Ishikawa (cell line): ENCODE data around the gene RYR1.

ENCODE experiments used
- EGR1 ChIP-seq: IDR thresholded peaks from 2 replicates; pipeline ENCODE4 v1.6.1; 2012
- EP300 ChIP-seq: IDR thresholded peaks from 2 replicates; pipeline ENCODE4 v1.6.1; 2012; ENCODE audit warnings: borderline replicate concordance
- NFIC ChIP-seq: IDR thresholded peaks from 2 replicates; pipeline ENCODE4 v1.6.1; 2012
- RAD21 ChIP-seq: IDR thresholded peaks from 2 replicates; pipeline ENCODE4 v1.6.1; 2012; ENCODE audit warnings: low read depth
- REST ChIP-seq: IDR thresholded peaks from 2 replicates; pipeline ENCODE4 v1.6.1; 2012; ENCODE audit warnings: low read depth, mild to moderate bottlenecking

GRCh38 chr19:38537071-38537936, 103.8 kb downstream of the RYR1 start:
- TF ChIP-seq REST (no peak), EP300 (no peak), NFIC (no peak), EGR1 (no peak), RAD21 (no peak)
